Measurements from ENCODE around the gene RPIA. TPM values are rescaled to one million over a fixed set of nuclear protein-coding genes. Genes with fewer than 3 reads are reported as not detected.

RPIA gene
- total RNA-seq, 1 donor from 2014 or later, result 15.0 TPM

DNA sequence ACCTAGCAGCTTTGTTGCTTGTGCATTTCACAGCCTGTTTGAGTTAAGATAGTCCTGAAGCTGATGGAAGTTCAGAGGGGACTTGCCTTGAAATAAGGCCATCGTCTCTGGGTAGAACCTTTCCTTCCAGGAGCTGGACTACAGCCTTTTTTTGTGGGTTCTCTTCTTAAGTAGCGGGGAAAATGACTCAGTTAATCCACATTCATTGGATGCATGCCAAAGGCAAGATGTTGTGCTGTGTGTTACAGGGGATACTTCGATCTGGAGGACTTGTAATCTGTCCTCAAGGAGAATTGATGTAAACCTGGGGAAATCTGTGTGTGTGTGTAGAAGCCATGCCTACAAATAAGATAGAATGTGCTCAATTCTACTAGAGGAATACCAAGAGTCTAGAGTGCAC is 46.8 kb downstream of the RPIA start:
- peaks cover 7% of the 10 kb centered on the region for H3K9me3 Mint-ChIP-seq (ENCODE audit: unreplicated experiment)
- no peak overlapping the region for H3K27ac Mint-ChIP-seq (ENCODE audit: unreplicated experiment)
- TF ChIP-seq, protein P1, sequence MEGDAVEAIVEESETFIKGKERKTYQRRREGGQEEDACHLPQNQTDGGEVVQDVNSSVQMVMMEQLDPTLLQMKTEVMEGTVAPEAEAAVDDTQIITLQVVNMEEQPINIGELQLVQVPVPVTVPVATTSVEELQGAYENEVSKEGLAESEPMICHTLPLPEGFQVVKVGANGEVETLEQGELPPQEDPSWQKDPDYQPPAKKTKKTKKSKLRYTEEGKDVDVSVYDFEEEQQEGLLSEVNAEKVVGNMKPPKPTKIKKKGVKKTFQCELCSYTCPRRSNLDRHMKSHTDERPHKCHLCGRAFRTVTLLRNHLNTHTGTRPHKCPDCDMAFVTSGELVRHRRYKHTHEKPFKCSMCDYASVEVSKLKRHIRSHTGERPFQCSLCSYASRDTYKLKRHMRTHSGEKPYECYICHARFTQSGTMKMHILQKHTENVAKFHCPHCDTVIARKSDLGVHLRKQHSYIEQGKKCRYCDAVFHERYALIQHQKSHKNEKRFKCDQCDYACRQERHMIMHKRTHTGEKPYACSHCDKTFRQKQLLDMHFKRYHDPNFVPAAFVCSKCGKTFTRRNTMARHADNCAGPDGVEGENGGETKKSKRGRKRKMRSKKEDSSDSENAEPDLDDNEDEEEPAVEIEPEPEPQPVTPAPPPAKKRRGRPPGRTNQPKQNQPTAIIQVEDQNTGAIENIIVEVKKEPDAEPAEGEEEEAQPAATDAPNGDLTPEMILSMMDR (IDR thresholded peaks at IDR 0.05), result no peak
- H3K36me3 Mint-ChIP-seq (ENCODE audit: unreplicated experiment), result peaks cover 42% of the 10 kb centered on the region
- no peaks in the 10 kb centered on the region for H3K4me1 Mint-ChIP-seq (ENCODE audit: unreplicated experiment)
- H3K27me3 Mint-ChIP-seq (ENCODE audit: unreplicated experiment), result no peaks in the 10 kb centered on the region
- DNase-seq (ENCODE audit: extremely low spot score, unreplicated experiment), result no peak
- H3K4me3 Mint-ChIP-seq (ENCODE audit: unreplicated experiment), result no peak overlapping the region

DNA sequence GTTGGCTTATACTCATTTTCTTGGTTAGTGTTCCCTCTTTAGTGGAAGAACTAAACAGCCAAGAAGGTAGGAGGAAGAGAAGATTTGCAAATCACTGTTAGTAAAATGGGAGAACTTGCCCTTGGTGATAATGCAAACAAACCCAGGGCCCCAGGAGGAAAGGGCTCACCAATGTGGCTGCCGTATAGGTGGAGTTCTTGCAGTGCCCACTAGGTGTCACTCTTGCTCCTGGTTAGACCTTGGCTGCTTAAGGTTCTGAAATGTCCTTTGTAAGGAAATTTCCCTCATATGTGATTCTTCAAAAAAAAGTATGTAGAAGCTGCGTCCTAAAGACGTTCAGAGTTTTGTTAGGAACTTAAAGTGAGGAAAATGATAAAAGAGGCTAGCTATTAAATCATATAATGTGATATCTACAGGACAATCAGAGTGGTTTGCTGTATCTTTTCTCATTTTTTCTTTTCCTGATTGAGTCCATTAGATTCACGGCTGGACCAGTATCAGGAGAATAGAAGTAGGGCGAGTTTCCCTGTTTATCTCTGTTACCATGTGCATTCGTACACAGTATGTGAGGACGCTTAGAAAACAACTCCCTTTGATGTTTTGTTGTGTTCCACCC is 48.6 kb downstream of the RPIA start:
- TF ChIP-seq, protein P1 (IDR thresholded peaks at IDR 0.05), result peak; percentile 93
- Mint-ChIP-seq H3K27ac (ENCODE audit: unreplicated experiment) (peak overlapping the region; percentile 11), H3K36me3 (ENCODE audit: unreplicated experiment) (peaks cover 60% of the 10 kb centered on the region), H3K4me1 (ENCODE audit: unreplicated experiment) (no peaks in the 10 kb centered on the region), H3K27me3 (ENCODE audit: unreplicated experiment) (no peaks in the 10 kb centered on the region), H3K4me3 (ENCODE audit: unreplicated experiment) (no peak overlapping the region), H3K9me3 (ENCODE audit: unreplicated experiment) (peaks cover 19% of the 10 kb centered on the region)
- no peak for DNase-seq (ENCODE audit: extremely low spot score, unreplicated experiment)

DNA sequence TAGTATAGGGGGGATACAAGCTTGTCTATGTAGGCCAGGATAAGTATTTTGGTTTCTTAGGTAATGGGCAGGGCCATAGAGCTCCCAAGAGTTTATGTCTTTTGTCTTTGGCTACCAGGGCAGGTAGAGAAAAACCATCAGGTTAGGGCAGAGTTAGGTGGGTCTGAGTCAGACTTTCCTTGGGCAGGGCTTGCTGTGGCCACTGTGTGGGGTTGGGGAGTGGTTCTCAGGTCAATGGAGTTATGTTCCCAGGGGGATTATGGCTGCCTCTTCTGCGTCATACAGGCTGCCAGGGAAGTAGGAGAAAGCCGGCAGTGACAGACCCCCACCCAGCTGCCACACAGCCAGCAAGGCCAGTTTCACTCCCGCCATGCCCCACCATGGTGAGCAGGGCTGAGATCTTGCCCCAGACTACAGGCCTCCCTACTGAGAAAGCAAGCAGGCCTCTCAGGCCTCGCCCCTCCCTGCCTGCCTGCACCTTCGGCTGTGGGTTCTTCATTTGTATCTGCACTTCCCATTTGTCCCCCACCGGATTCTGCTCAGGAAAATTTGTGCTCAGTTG is 55.5 kb downstream of the RPIA start:
- no peak overlapping the region for H3K27ac Mint-ChIP-seq (ENCODE audit: unreplicated experiment)
- peaks cover 65% of the 10 kb centered on the region for H3K36me3 Mint-ChIP-seq (ENCODE audit: unreplicated experiment)
- H3K4me3 Mint-ChIP-seq (ENCODE audit: unreplicated experiment), result no peak overlapping the region

DNA sequence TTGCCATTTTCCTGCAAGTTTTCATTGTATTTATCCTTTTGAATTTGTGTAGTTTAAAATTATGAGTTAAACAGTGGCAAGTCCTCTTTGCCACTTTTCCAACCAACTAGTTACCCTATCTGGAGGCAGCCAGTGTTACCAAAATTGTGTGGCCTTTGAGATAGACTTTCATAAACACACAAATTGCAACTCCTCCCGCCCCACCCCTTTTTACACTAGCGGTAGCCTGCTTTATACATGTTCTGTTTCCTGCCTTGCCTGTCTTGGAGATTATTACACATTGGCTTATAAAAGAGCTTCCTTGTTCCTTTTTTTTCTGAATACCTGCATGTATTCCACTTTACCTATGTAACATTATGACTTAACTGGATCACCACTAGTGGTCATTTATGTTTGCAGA is 56.5 kb downstream of the RPIA start:
- DNase-seq (ENCODE audit: extremely low spot score, unreplicated experiment), result no peak
- H3K4me1 Mint-ChIP-seq (ENCODE audit: unreplicated experiment), result no peaks in the 10 kb centered on the region
- TF ChIP-seq, protein P1 (IDR thresholded peaks at IDR 0.05), result no peak
- peaks cover 64% of the 10 kb centered on the region for H3K36me3 Mint-ChIP-seq (ENCODE audit: unreplicated experiment)
- no peaks in the 10 kb centered on the region for H3K27me3 Mint-ChIP-seq (ENCODE audit: unreplicated experiment)
- H3K27ac Mint-ChIP-seq (ENCODE audit: unreplicated experiment), result no peak overlapping the region
- no peak overlapping the region for H3K4me3 Mint-ChIP-seq (ENCODE audit: unreplicated experiment)
- H3K9me3 Mint-ChIP-seq (ENCODE audit: unreplicated experiment), result peaks cover 22% of the 10 kb centered on the region

More for the DNA sequence above, 55.5 kb downstream of the RPIA start:
- Mint-ChIP-seq H3K9me3 (ENCODE audit: unreplicated experiment) (peaks cover 27% of the 10 kb centered on the region), H3K4me1 (ENCODE audit: unreplicated experiment) (no peaks in the 10 kb centered on the region), H3K27me3 (ENCODE audit: unreplicated experiment) (no peaks in the 10 kb centered on the region)
- DNase-seq (ENCODE audit: extremely low spot score, unreplicated experiment), result no peak
- TF ChIP-seq, protein P1 (IDR thresholded peaks at IDR 0.05), result no peak

DNA sequence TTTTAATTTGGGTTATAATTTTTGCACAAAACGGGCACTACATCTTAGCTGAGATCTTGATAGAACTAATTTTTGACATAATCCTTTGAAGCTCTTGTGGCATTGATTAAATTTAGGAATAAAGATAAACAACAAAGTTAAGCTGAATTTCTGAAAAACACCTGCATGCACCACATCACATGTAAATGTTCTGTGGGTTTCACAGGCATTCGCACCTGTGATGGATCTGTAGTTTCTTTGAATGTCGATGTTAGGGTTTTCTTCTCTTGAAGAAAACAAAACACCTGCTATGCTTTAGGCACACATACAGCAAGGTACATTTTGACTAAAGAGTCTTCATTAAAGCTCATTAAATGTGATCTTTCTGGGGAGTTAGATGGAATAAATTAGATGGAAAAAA is 60.3 kb downstream of the RPIA start:
- Mint-ChIP-seq H3K36me3 (ENCODE audit: unreplicated experiment) (peaks cover 37% of the 10 kb centered on the region), H3K9me3 (ENCODE audit: unreplicated experiment) (no peaks in the 10 kb centered on the region), H3K4me1 (ENCODE audit: unreplicated experiment) (no peaks in the 10 kb centered on the region), H3K4me3 (ENCODE audit: unreplicated experiment) (no peak overlapping the region), H3K27ac (ENCODE audit: unreplicated experiment) (no peak overlapping the region), H3K27me3 (ENCODE audit: unreplicated experiment) (no peaks in the 10 kb centered on the region)
- DNase-seq (ENCODE audit: extremely low spot score, unreplicated experiment), result no peak
- TF ChIP-seq, protein P1 (IDR thresholded peaks at IDR 0.05), result no peak

Measured in osteocyte (in vitro differentiated cells).